GM12891 (cell line): ENCODE measurements around the gene PTPRN.

Experiments used
- POLR2A ChIP-seq: IDR thresholded peaks from 2 replicates; pipeline ENCODE4 v1.6.1; 2011; ENCODE audit warnings: low read depth, low read length, control low read depth
- POLR2AphosphoS5 ChIP-seq: IDR thresholded peaks from 2 replicates; pipeline ENCODE4 v1.6.1; 2011; ENCODE audit warnings: low read depth, low read length, control low read depth
- POU2F2 ChIP-seq: IDR thresholded peaks from 2 replicates; pipeline ENCODE4 v1.6.1; 2011; ENCODE audit warnings: low read depth, mild to moderate bottlenecking, control low read depth, low read length, moderate library complexity
- SPI1 ChIP-seq: IDR thresholded peaks from 2 replicates; pipeline ENCODE4 v1.6.1; 2011; ENCODE audit warnings: low read depth, low read length, control low read depth
- TAF1 ChIP-seq: IDR thresholded peaks from 2 replicates; pipeline ENCODE4 v1.6.1; 2011; ENCODE audit warnings: low read depth, low read length, control low read depth

DNA sequence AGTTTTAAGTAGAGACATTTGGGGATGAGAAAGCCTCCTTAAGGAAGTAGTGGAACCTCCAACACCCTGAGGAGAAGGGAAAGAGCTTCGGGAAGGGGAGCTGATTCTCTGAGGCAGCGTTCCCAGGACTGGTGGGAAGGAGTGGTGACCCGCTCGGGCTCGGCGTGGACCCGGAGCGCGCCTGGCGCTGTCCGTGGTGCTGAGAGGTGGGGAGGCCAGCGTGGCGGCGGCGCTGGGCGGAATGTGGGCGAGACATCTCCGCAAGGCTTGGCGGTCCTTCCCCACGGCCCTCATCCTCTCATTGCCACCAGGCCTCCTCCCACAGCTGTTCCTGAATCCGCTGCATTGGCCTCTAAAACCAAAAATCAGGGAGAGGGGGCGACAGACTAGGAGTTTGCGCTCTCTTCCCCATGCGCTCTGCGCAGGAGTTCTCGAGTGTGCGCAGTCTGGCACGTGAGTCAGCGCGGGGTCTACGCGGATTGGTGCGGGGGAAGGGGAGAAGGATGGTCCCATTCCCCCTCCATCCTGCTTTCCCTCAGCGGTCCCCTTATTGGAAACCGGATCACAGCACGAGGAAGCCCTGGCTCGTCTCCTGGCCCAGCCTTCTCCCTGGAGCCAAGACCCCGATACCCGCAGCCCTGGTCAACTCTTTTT is 22.5 kb upstream of the PTPRN start:
- no peak for TF ChIP-seq POLR2A
- no peak for TF ChIP-seq POLR2AphosphoS5
- TF ChIP-seq TAF1: no peak
- no peak for TF ChIP-seq SPI1
- TF ChIP-seq POU2F2: no peak
